Measurements from ENCODE around the gene MYL10. TPM values are rescaled to one million over a fixed set of nuclear protein-coding genes. Genes with fewer than 3 reads are reported as not detected.

MYL10 gene
- total and polyA plus RNA-seq, 2 of the 8 experiments (the other 6 are each of a cell fraction or from before 2014, with no cell fraction given), result 0.18 TPM; not detected in 1

DNA sequence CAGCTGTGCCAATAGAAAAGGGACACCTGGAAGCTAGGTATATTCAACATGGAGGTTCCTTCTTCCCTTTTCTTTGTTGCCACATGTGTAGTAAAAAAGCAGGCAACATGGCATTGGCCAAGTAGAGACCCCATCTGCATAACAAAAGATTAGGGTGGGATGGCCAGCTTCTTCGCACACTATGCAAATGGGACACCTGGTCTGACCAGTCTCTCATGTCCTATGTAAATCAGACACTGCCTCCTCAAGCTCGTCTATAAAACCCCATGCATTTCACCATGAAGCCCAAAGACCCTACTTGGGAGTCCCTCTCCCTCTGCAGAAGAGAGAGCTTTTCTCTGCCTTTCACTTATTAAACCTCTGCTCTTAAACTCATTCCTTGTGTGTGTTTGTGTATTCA is 53.9 kb downstream of the MYL10 start (continued):
- TF ChIP-seq TBP (IDR thresholded peaks at IDR 0.05; ENCODE audit: low read depth, low read length) (peak; percentile 94), EP300 (IDR thresholded peaks at IDR 0.05; ENCODE audit: borderline replicate concordance in 1 of 2, low read depth in 2 of 2, low read length in 2 of 2) (no peak), EGR1 (IDR thresholded peaks at IDR 0.05; ENCODE audit: borderline replicate concordance, low read depth, low read length) (no peak), PHF8 (conservative IDR thresholded peaks at IDR 0.05; ENCODE audit: low read depth, low read length) (no peak), ATF2 (IDR thresholded peaks at IDR 0.05; ENCODE audit: low read length) (no peak), ZNF274 (IDR thresholded peaks at IDR 0.05; ENCODE audit: borderline replicate concordance, extremely low read depth, low read length) (no peak), RXRA (IDR thresholded peaks at IDR 0.05; ENCODE audit: insufficient read depth, low read depth, low read length) (no peak), FOSL1 (IDR thresholded peaks at IDR 0.05; ENCODE audit: insufficient read depth, low read depth, low read length) (no peak), CEBPB (IDR thresholded peaks at IDR 0.05; ENCODE audit: low read depth, low read length) (no peak), NRF1 (IDR thresholded peaks at IDR 0.05; ENCODE audit: low read depth, low read length) (no peak), CREB1 (IDR thresholded peaks at IDR 0.05) (no peak), MAFK (IDR thresholded peaks at IDR 0.05; ENCODE audit: low read depth, low read length) (no peak)
- TF ChIP-seq, protein P1, sequence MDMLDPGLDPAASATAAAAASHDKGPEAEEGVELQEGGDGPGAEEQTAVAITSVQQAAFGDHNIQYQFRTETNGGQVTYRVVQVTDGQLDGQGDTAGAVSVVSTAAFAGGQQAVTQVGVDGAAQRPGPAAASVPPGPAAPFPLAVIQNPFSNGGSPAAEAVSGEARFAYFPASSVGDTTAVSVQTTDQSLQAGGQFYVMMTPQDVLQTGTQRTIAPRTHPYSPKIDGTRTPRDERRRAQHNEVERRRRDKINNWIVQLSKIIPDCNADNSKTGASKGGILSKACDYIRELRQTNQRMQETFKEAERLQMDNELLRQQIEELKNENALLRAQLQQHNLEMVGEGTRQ (IDR thresholded peaks at IDR 0.05; ENCODE audit: low read length), result no peak
